ENCODE measurements around the gene ADIPOR2.

The ADIPOR2 gene

GRCh38 chr12:1835211-1836131 lies 144.6 kb downstream of the ADIPOR2 start:
- Histone ChIP-seq H3K4me1 (ENCODE audit: control insufficient read depth in 1 of 2, insufficient read depth in 2 of 2, low read length in 2 of 2) (no peaks in the 10 kb centered on the region), H3K27ac (ENCODE audit: low read depth, low read length) (no peak overlapping the region), H3K36me3 (ENCODE audit: control insufficient read depth in 1 of 2, insufficient read depth in 2 of 2, low read length in 2 of 2) (no peaks in the 10 kb centered on the region), H3K27me3 (ENCODE audit: control insufficient read depth in 1 of 2, insufficient read depth in 2 of 2, low read length in 2 of 2) (peaks cover 6 to 7% of the 10 kb centered on the region in 2 donors), H3K9me3 (ENCODE audit: control insufficient read depth in 1 of 2, low read length in 2 of 2) (no peaks in the 10 kb centered on the region), H3K4me3 (ENCODE audit: low read depth in 1 of 2, low read length in 2 of 2) (no peak overlapping the region), H3K9ac (ENCODE audit: low read depth in 1 of 2, low read length in 2 of 2) (no peak overlapping the region)

- H3K4me3 ChIP-seq (ENCODE audit: low read depth in 1 of 2, low read length in 2 of 2) = no peak overlapping the region
- no peaks in the 10 kb centered on the region for H3K9me3 ChIP-seq (ENCODE audit: control insufficient read depth in 1 of 2, low read length in 2 of 2)
- no peaks in the 10 kb centered on the region for H3K4me1 ChIP-seq (ENCODE audit: control insufficient read depth in 1 of 2, insufficient read depth in 2 of 2, low read length in 2 of 2)
- H3K27ac ChIP-seq (ENCODE audit: low read depth, low read length) = no peak overlapping the region
- H3K36me3 ChIP-seq (ENCODE audit: control insufficient read depth in 1 of 2, insufficient read depth in 2 of 2, low read length in 2 of 2) = no peaks in the 10 kb centered on the region
- H3K9ac ChIP-seq (ENCODE audit: low read depth in 1 of 2, low read length in 2 of 2) = no peak overlapping the region
- H3K27me3 ChIP-seq (ENCODE audit: control insufficient read depth in 1 of 2, insufficient read depth in 2 of 2, low read length in 2 of 2) = peaks cover 0 to 6% of the 10 kb centered on the region in 2 donors
Measured at GRCh38 chr12:1836241-1836803, 145.5 kb downstream of the ADIPOR2 start.

DNA sequence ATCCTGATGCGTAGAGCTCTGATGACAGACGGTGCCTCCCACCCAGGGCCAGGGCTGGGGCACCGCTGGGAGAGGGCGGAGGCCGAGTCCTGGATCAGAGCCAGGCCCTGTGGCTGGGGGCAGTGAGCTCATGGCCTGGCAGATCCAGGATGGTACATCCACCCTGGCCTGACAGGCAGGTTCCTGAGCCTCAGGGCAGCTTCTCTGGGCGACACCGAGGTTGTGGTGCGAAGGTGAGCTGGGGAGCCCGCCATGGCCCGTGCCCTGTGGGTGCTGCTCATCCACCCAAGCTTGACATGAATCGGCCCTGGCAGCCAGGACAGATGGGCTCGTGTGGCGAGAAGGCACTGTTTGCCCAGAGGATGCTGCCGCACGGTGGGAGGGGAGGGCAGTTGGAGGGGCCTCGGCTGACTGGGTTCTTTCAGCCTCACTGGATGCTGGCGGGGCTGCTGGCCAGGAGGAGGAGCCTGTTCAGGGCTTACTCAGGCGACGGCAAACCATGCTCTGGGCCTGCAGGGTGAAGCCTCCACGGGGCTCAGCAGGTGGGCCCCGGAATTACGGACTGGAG lies 146.1 kb downstream of the ADIPOR2 start:
- Histone ChIP-seq H3K4me3 (ENCODE audit: low read depth in 1 of 2, low read length in 2 of 2) (no peak overlapping the region), H3K9me3 (ENCODE audit: control insufficient read depth in 1 of 2, low read length in 2 of 2) (no peaks in the 10 kb centered on the region), H3K27ac (ENCODE audit: low read depth, low read length) (no peak overlapping the region), H3K36me3 (ENCODE audit: control insufficient read depth in 1 of 2, insufficient read depth in 2 of 2, low read length in 2 of 2) (no peaks in the 10 kb centered on the region), H3K9ac (ENCODE audit: low read depth in 1 of 2, low read length in 2 of 2) (no peak overlapping the region), H3K27me3 (ENCODE audit: control insufficient read depth in 1 of 2, insufficient read depth in 2 of 2, low read length in 2 of 2) (peaks cover 0 to 6% of the 10 kb centered on the region in 2 donors), H3K4me1 (ENCODE audit: control insufficient read depth in 1 of 2, insufficient read depth in 2 of 2, low read length in 2 of 2) (no peaks in the 10 kb centered on the region)

DNA sequence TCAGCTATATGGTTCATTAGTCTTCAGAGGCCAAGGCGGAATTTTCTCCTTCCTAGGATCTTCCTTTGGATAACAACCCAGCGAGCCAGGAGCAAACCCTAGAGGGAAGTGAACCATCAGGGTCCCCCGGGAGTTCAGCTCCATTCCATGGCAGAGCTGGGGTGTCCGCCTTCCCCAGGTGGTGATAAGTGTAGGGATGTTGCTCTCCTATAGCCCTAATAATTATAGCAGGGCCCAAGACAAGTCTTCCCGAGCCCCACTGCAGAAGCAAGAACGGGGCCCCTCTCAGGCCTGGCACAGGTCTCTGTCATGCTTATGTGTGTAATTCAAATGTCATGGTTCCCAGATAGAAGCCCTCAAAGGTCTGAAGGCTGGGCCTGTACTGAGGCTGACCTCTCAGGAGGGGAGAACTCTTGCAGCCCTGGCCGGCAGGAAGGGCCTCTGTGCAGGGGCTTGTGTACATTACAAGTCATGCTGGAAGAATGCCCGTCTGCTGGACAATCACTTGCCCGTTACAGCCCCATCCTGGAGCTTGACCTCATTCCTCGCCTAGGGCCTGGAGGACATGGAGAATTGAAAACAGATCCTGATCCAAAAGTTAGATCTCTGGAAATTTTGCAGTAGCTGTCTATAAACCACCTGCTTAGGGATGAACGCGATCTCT lies 146.8 kb downstream of the ADIPOR2 start:
- Histone ChIP-seq H3K4me1 (ENCODE audit: control insufficient read depth in 1 of 2, insufficient read depth in 2 of 2, low read length in 2 of 2) (no peaks in the 10 kb centered on the region), H3K27ac (ENCODE audit: low read depth, low read length) (no peak overlapping the region), H3K27me3 (ENCODE audit: control insufficient read depth in 1 of 2, insufficient read depth in 2 of 2, low read length in 2 of 2) (peaks cover 0 to 6% of the 10 kb centered on the region in 2 donors), H3K4me3 (ENCODE audit: low read depth in 1 of 2, low read length in 2 of 2) (no peak overlapping the region), H3K36me3 (ENCODE audit: control insufficient read depth in 1 of 2, insufficient read depth in 2 of 2, low read length in 2 of 2) (no peaks in the 10 kb centered on the region), H3K9ac (ENCODE audit: low read depth in 1 of 2, low read length in 2 of 2) (no peak overlapping the region), H3K9me3 (ENCODE audit: control insufficient read depth in 1 of 2, low read length in 2 of 2) (no peaks in the 10 kb centered on the region)

All from duodenal mucosa (tissue), 2 donors.